Adrenal gland (tissue), 12 donors: ENCODE measurements around the gene SF3A1. TPM values are rescaled to one million over a fixed set of nuclear protein-coding genes. Genes with fewer than 3 reads are reported as not detected.

ENCODE experiments used
- DNase-seq, 7 donors: peaks; one replicate each; pipeline ENCODE4 v3.0.0-alpha.2; 2019 to 2020
- H3K27ac ChIP-seq, 5 donors: fragments of 200-600 bp; sonication (generic) in 4 of 5; 1 replicate in 3 of 5; 2 replicates in 2 of 5; pipeline versions ENCODE4 v1.5.1 to v1.8.0; 2016 to 2020; ENCODE audit warnings: mild to moderate bottlenecking in 1 of 5
- H3K27me3 ChIP-seq: fragments of 200-600 bp; 2 replicates; pipeline ENCODE4 v1.8.0; 2021
- H3K36me3 ChIP-seq, 2 donors: fragments of 200-600 bp; replicated peaks in 1 of 2; 1 replicate in 1 of 2; 2 replicates in 1 of 2; pipeline versions ENCODE4 v1.5.1 to v1.8.0; 2018 to 2022
- H3K4me1 ChIP-seq, 2 donors: fragments of 200-600 bp; replicated peaks in 1 of 2; 1 replicate in 1 of 2; 2 replicates in 1 of 2; pipeline versions ENCODE4 v1.5.1 to v1.8.0; 2018 to 2021
- H3K4me3 ChIP-seq, 4 donors: fragments of 200-600 bp; sonication (generic) in 3 of 4; one replicate each; pipeline ENCODE4 v1.5.1; 2016 to 2018
- H3K9me3 ChIP-seq, 3 donors: fragments of 200-600 bp; sonication (generic) in 1 of 3; replicated peaks in 1 of 3; 1 replicate in 2 of 3; 2 replicates in 1 of 3; pipeline versions ENCODE4 v1.5.1 to v1.8.0; 2016 to 2021
- CTCF ChIP-seq, 6 experiments: fragments of 450-650 bp in 4 of 6; fragments of 200-600 bp in 2 of 6; sonication (generic) in 1 of 6; IDR thresholded peaks; 1 replicate in 5 of 6; 2 replicates in 1 of 6; pipeline versions ENCODE4 v1.5.1 to v1.8.0; 2016 to 2021; ENCODE audit warnings: antibody characterized with exemption in 6 of 6, mild to moderate bottlenecking in 2 of 6, moderate library complexity in 1 of 6
- POLR2A ChIP-seq, 2 donors: fragments of 450-650 bp; IDR thresholded peaks; one replicate each; pipeline ENCODE4 v1.6.1; 2017; ENCODE audit warnings: antibody characterized with exemption in 2 of 2, mild to moderate bottlenecking in 2 of 2, moderate library complexity in 1 of 2
- WGBS, 4 donors: extraction: QIAGEN DNeasy Blood & Tissue Kit in 2 of 4; methylation state at CpG; one replicate each; pipeline versions ENCODE4 v1.1.5 to v1.1.7; 2013 to 2017; 5-methylcytosine and 5-hydroxymethylcytosine counted together
- intact Hi-C, 2 donors: fragments of 100-400 bp; cut with DNase I; formaldehyde crosslinking; loops; one replicate each; pipeline versions ENCODE4 v1.14.1 to v1.15.0; 2022 to 2023
- polyA plus RNA-seq, 3 donors: library from polyadenylated mRNA; stranded (reverse); fragments of 200-250 nt in 2 of 3; fragments of 350-450 nt in 1 of 3; fragmentation: Illumina TruSeq in 1 of 3; extraction: RNeasy Lipid Tissue Mini Kit (QIAGEN cat#74804) in 1 of 3; gene quantifications; one replicate each; pipeline ENCODE4 v1.2.3, GENCODE V29; 2013 to 2014
- total RNA-seq, 9 donors: library from RNA; depleted of rRNA in 4 of 9; stranded (reverse); fragments of >200 nt in 4 of 9; fragments of 120-200 nt in 1 of 9; fragmentation: NEBNext Ultra II Directional in 1 of 9; extraction: Animal tissue kit (Norgen Biotek cat#: 25700) in 1 of 9; gene quantifications; one replicate each; pipeline versions ENCODE4 v1.1.0 to v1.2.4, GENCODE V29; 2013 to 2023
- donor health status: healthy with polysubstance abuse.
- donor health status: Bipolar disorder and iron deficiency.
- donor health status: DM: yes; HTN: yes; CAD: no.
- donor health status: DM: no; HTN: no; CAD: no.
- donor health status: DM: no; HTN: no; CAD: no.
- donor health status: DM: yes; HTN: yes; CAD: no.

The SF3A1 gene
- total and polyA plus RNA-seq, 12 donors, result 15.7 to 212 (median 107) TPM

DNA sequence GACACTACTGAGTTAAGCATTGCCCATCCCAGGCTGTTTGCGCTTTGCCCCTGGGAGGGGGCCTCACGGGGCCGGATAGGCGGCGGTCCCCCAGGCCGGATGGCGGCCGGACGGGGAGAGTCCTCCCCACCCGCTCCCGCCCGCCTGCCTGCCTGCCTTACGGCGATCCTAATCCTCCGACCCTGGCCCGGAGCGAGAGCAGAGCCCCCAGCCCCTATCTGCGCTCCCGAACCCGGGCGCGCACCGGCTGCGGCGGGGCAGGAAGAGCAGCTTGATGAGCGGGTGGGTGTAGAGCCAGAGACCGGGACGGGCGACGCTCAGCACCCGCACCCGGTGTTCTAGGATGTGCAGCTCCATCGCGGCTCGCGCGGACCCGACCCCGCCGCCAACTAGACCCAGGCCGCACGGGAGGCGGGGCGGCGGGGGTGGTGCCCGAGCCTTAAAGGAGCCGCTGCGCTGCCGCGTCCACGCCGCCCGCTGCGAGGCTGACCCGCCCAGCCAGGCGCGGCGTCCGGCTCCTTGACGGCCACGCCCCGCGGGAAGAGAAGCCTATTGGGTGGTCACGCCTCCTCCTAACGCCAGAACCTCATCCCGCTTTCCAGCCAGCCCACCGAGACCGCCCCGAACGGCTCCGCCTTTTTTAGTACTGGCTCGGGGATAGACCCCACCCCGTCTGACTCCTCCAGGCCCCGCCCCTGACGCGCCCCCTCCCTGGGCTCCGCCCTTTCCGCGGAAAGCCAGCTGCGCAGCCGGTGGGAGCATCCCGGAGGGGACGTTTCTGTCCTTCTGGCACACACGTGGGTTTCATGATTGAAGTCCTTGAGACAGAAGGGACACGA lies 67.3 kb downstream of the SF3A1 start, which contains the start of gene CASTOR1:
TSS of gene CASTOR1 (minus strand) at position 365 of the 839 bp plus-strand sequence. CDS start at position 357, 8 bp downstream.
- TF ChIP-seq POLR2A (IDR thresholded peaks at IDR 0.05), result peak; percentile 57 to 72
- TF ChIP-seq CTCF (IDR thresholded peaks at IDR 0.05), result peak in 1 of 6 experiments; percentile 6
- intact Hi-C loops, result loop anchor here (5.0 kb wide), 2 partner anchors 38 to 98 kb away; partner anchors contain the start of genes RNF215 (in 1 of the 2) and TBC1D10A (in 1 of the 2)
- Histone ChIP-seq H3K4me3 (peak within 1 kb of the TSS; percentile 42 to 53 (median 51)), H3K4me1 (peaks cover 30 to 40% of the 10 kb centered on the region in 2 donors), H3K27ac (peak within 1 kb of the TSS; percentile 71 to 92 (median 87)), H3K36me3 (peaks cover 0 to 42% of the 10 kb centered on the region in 2 donors), H3K27me3 (no peaks in the 10 kb centered on the region), H3K9me3 (no peaks in the 10 kb centered on the region)
- WGBS, 4 donors, result 0 to 1% (median 1%) methylated on average over 12 to 85 of the region's 85 CpGs
- peak; percentile 98 to 99 (median 99) for DNase-seq

GRCh38 chr22:30288419-30289140 lies 68.1 kb downstream of the SF3A1 start:
- H3K36me3 ChIP-seq, result peaks cover 0 to 34% of the 10 kb centered on the region in 2 donors
- TF ChIP-seq POLR2A (IDR thresholded peaks at IDR 0.05), result no peak
- TF ChIP-seq CTCF (IDR thresholded peaks at IDR 0.05), result no peak

DNA sequence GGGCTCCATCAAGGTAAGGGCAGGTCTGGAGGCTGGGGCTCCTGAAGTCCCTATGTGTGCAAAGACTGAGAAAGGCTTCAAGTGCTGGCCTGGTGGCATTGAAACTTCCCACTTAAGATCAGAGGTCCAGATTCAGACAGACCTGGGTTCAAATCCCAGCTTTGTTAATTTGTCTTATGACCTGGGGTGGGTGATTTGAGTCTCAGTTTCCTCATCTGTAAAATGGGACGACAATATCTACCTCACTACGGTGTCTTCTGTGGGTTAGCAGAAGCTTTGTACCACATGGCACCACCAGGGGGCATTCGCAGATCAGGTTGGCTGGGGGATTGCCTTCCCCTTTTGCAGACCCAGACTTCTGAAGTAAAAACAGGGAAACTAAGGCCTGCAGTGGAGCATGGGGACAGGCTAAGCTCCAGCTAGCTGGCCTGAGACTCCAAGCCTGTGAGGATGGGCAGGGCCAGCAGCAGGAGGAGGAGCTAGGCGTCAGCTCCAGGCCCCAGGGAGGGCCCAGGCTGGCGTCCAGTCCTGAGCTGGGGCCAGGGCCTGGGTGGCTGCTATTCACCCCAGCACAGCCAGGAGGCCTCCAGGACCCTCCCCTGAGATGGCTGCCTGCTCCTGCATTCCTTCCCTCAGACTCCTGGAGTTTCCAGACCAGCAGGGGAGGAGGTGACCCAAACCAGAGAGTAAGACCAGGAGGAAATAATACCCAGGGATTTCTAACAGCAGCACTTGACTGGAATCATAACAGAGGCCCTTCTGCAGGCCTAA lies 68.9 kb downstream of the SF3A1 start:
- peaks cover 0 to 27% of the 10 kb centered on the region in 2 donors for H3K36me3 ChIP-seq
- peak; percentile 80 to 95 (median 89) for DNase-seq
- H3K27me3 ChIP-seq, result no peaks in the 10 kb centered on the region
- peaks cover 30 to 40% of the 10 kb centered on the region in 2 donors for H3K4me1 ChIP-seq
- 5 to 25% (median 9%) methylated on average over 3 to 5 of the region's 5 CpGs for WGBS, 4 donors
- TF ChIP-seq POLR2A (IDR thresholded peaks at IDR 0.05) (peak in 1 of 2 donors; percentile 27), CTCF (IDR thresholded peaks at IDR 0.05) (peak; percentile 62 to 88 (median 76))
- no peaks in the 10 kb centered on the region for H3K9me3 ChIP-seq
- H3K4me3 ChIP-seq, result peak overlapping the region in 2 of 4 donors; percentile 52 to 53
- intact Hi-C loops, result loop anchor here (5.0 kb wide), 2 partner anchors 39 to 99 kb away; partner anchors contain the start of genes RNF215 (in 1 of the 2) and TBC1D10A (in 1 of the 2)
- H3K27ac ChIP-seq, result peak overlapping the region in 4 of 5 donors; percentile 68 to 92 (median 85)

More at GRCh38 chr22:30288419-30289140, 68.1 kb downstream of the SF3A1 start:
- H3K4me1 ChIP-seq, result peaks cover 30 to 40% of the 10 kb centered on the region in 2 donors
- 17 to 36% (median 20%) methylated on average over 11 to 27 of the region's 27 CpGs for WGBS, 4 donors
- peak overlapping the region in 4 of 5 donors; percentile 68 to 92 (median 85) for H3K27ac ChIP-seq
- intact Hi-C loops, result loop anchor here (5.0 kb wide), 2 partner anchors 39 to 99 kb away; partner anchors contain the start of genes RNF215 (in 1 of the 2) and TBC1D10A (in 1 of the 2)
- DNase-seq, result no peak
- H3K4me3 ChIP-seq, result peak overlapping the region; percentile 42 to 53 (median 51)
- no peaks in the 10 kb centered on the region for H3K27me3 ChIP-seq
- H3K9me3 ChIP-seq, result no peaks in the 10 kb centered on the region
